Measurements from ENCODE around the gene FKBP10.

FKBP10 gene

DNA sequence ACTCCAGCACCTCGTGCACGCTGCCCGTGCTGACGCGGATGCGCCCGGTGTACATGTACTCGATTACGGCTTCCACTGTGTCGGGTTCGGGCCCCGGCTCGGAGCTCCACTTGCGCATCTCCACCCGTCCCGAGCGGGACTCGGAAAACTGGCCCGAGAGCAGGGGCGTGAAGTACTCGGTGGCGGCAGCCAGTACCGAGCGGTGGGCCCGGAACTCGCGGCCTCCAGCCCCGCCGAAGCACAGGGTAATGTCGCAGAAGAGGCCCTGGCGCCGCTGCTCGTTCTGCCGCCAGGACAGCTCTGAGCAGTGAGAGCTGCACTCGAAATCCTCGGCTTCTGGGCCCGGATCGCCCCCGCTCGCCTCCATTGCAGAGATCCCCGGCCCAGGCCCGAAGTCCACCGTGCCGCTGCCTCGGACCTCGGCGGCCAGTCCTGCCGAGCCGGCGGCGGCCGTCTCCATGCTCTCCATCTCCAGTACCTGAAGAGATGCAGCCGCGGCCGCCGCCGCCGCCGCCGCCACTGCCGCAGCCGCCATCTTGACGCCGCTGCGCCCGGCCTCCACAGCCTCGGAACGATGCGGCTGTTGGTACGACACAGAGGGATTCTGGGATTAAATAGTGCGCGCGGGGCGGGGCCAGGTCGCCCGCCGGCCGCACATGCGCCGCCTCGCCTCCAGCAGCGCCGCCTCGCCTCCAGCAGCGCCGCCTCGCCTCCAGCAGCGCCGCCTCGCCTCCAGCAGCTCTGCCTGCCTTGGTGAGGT lies 52.2 kb downstream of the FKBP10 start, which contains the start of gene KLHL11:
Gene KLHL11 (minus strand): TSS at position 588 of the 760 bp plus-strand sequence. CDS start 53 bp downstream, at position 535.
- Histone ChIP-seq H3K27me3 (ENCODE audit: insufficient read depth, poor library complexity, severe bottlenecking) (no peaks in the 10 kb centered on the region), H3K27ac (replicated peaks) (peak within 1 kb of the TSS; percentile 77), H3K4me3 (replicated peaks; ENCODE audit: insufficient read depth, low read length) (peak within 1 kb of the TSS; percentile 97)
- peak; percentile 64 to 88 for DNase-seq (ENCODE audit: low read depth in 1 of 2, low spot score in 1 of 2)
- TF ChIP-seq POLR2AphosphoS5 (IDR thresholded peaks at IDR 0.05; ENCODE audit: low read depth): peak; percentile 63; the same call in 1 of the 2 replicates
- no peak for TF ChIP-seq GABPA (IDR thresholded peaks at IDR 0.05; ENCODE audit: low read depth)
- TF ChIP-seq REST (IDR thresholded peaks at IDR 0.05; ENCODE audit: insufficient replicate concordance, low read depth): peak; percentile 61

GRCh38 chr17:41865596-41865893 lies 52.7 kb downstream of the FKBP10 start:
- TF ChIP-seq REST (IDR thresholded peaks at IDR 0.05; ENCODE audit: insufficient replicate concordance, low read depth) (no peak), GABPA (IDR thresholded peaks at IDR 0.05; ENCODE audit: low read depth) (no peak), CTCF (IDR thresholded peaks at IDR 0.05; ENCODE audit: insufficient read depth, low read length) (no peak)
- no peak overlapping the region for H3K27ac ChIP-seq (replicated peaks)

DNA sequence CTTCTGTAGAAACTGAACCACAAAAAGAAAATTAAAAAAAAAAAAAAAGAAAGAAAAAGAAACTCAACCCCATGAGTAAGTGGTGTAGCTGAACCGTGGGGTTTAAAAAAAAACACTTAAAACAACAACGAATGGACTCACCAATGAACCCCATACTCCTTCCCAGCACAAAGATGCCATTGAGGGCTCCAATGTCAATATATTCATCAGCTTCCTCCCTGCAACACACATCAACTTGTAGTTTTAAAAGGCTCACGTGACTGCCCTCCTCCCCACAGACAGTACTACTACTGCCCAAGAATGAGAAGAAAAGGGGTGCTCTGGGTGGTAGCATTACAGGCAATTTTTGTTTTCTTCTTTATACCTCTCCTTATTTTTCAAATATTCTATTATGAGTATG lies 55.8 kb downstream of the FKBP10 start:
- TF ChIP-seq GABPA (IDR thresholded peaks at IDR 0.05; ENCODE audit: low read depth): no peak
- no peak for TF ChIP-seq REST (IDR thresholded peaks at IDR 0.05; ENCODE audit: insufficient replicate concordance, low read depth)
- no peak for TF ChIP-seq POLR2AphosphoS5 (IDR thresholded peaks at IDR 0.05; ENCODE audit: low read depth)
- TF ChIP-seq CTCF (IDR thresholded peaks at IDR 0.05; ENCODE audit: insufficient read depth, low read length): no peak
- TF ChIP-seq SPI1 (IDR thresholded peaks at IDR 0.05; ENCODE audit: borderline replicate concordance, low read depth): no peak
- no peaks in the 10 kb centered on the region for H3K27me3 ChIP-seq (ENCODE audit: insufficient read depth, poor library complexity, severe bottlenecking)

More at GRCh38 chr17:41865596-41865893, 52.7 kb downstream of the FKBP10 start:
- Histone ChIP-seq H3K4me3 (replicated peaks; ENCODE audit: insufficient read depth, low read length) (no peak overlapping the region; the same call in 1 of the 2 replicates), H3K27me3 (ENCODE audit: insufficient read depth, poor library complexity, severe bottlenecking) (no peaks in the 10 kb centered on the region)
- no peak for DNase-seq (ENCODE audit: low read depth in 1 of 2, low spot score in 1 of 2)

More for the DNA sequence above, 55.8 kb downstream of the FKBP10 start:
- no peak overlapping the region for H3K4me3 ChIP-seq (replicated peaks; ENCODE audit: insufficient read depth, low read length)
- no peak overlapping the region for H3K27ac ChIP-seq (replicated peaks)
- no peak for DNase-seq (ENCODE audit: low read depth in 1 of 2, low spot score in 1 of 2)
